HEK293 (cell line): ENCODE results near the gene CFAP58.

ENCODE experiments used
- CTCF ChIA-PET: fragments of 350-600 bp; formaldehyde crosslinking; extraction: SDS; loops from one replicate; lab custom pipeline; 2021; ENCODE audit warnings: antibody characterized with exemption; lab: Yijun Ruan, JAX
- POLR2A ChIA-PET: fragments of 300-600 bp; formaldehyde crosslinking; extraction: SDS; loops from one replicate; lab custom pipeline; 2020; ENCODE audit warnings: antibody characterized with exemption, inconsistent platforms; lab: Yijun Ruan, JAX
- H3K27ac ChIP-seq: fragments of 200-500 bp; sonication (Bioruptor generic); 2 replicates; pipeline ENCODE4 v1.5.1; 2014; ENCODE audit warnings: low read depth, low read length, control low read depth, inconsistent platforms; ENCODE audit errors: extremely low read depth
- H3K36me3 ChIP-seq, 2 experiments: fragments of 200-500 bp in 1 of 2; sonication (Bioruptor generic) in 1 of 2; 1 replicate in 1 of 2; 2 replicates in 1 of 2; pipeline ENCODE4 v1.5.1; 2014 to 2017; ENCODE audit warnings: inconsistent platforms in 2 of 2, low read length in 2 of 2; ENCODE audit not compliant: control insufficient read depth in 2 of 2, insufficient read depth in 1 of 2
- H3K4me1 ChIP-seq: fragments of 200-500 bp; sonication (Bioruptor generic); 2 replicates; pipeline ENCODE4 v1.5.1; 2014; ENCODE audit warnings: mild to moderate bottlenecking, low read length, inconsistent platforms; ENCODE audit not compliant: control insufficient read depth, insufficient read depth
- H3K4me3 ChIP-seq: 2 replicates; pipeline ENCODE4 v1.5.1; 2011; ENCODE audit warnings: low read depth, mild to moderate bottlenecking, control low read depth, low read length, moderate library complexity
- H3K9me3 ChIP-seq: fragments of 200-500 bp; sonication (Bioruptor generic); 2 replicates; pipeline ENCODE4 v1.5.1; 2014; ENCODE audit warnings: low read depth, low read length, inconsistent platforms; ENCODE audit not compliant: control insufficient read depth, insufficient read depth
- ATF2 ChIP-seq: fragments of 450-650 bp; formaldehyde crosslinking; IDR thresholded peaks from 2 replicates; pipeline ENCODE4 v1.5.1; 2016; ENCODE audit warnings: missing biosample characterization, missing genetic modification characterization, low read depth
- CTCF ChIP-seq: fragments of 450-650 bp; formaldehyde crosslinking; IDR thresholded peaks from 2 replicates; pipeline ENCODE4 v1.5.1; 2016; ENCODE audit warnings: missing biosample characterization, missing genetic modification characterization
- GLIS2 ChIP-seq: fragments of 450-650 bp; formaldehyde crosslinking; IDR thresholded peaks from 2 replicates; pipeline ENCODE4 v1.5.1; 2016; ENCODE audit warnings: missing biosample characterization, missing genetic modification characterization
- HOXA7 ChIP-seq: sonication (generic); formaldehyde crosslinking; IDR thresholded peaks from 2 replicates; pipeline ENCODE4 v1.8.1; 2022; ENCODE audit warnings: missing genetic modification reagents, borderline replicate concordance
- OVOL3 ChIP-seq: fragments of 450-650 bp; formaldehyde crosslinking; IDR thresholded peaks from 2 replicates; pipeline ENCODE4 v1.5.1; 2016; ENCODE audit warnings: missing biosample characterization, missing genetic modification characterization
- SALL2 ChIP-seq: fragments of 450-650 bp; formaldehyde crosslinking; IDR thresholded peaks from 2 replicates; pipeline ENCODE4 v1.5.0; 2017; ENCODE audit warnings: missing biosample characterization, mild to moderate bottlenecking, missing genetic modification characterization, borderline replicate concordance
- SCRT1 ChIP-seq: fragments of 450-650 bp; formaldehyde crosslinking; IDR thresholded peaks from 2 replicates; pipeline ENCODE4 v1.5.1; 2016; ENCODE audit warnings: missing biosample characterization, missing genetic modification characterization, borderline replicate concordance
- SP7 ChIP-seq: fragments of 450-650 bp; formaldehyde crosslinking; IDR thresholded peaks from 2 replicates; pipeline ENCODE4 v1.5.1; 2016; ENCODE audit warnings: missing biosample characterization, missing genetic modification characterization
- ZNF133 ChIP-seq: fragments of 450-650 bp; formaldehyde crosslinking; IDR thresholded peaks from 2 replicates; pipeline ENCODE4 v1.5.1; 2016; ENCODE audit warnings: missing biosample characterization, missing genetic modification characterization
- ZNF211 ChIP-seq: fragments of 450-650 bp; formaldehyde crosslinking; IDR thresholded peaks from 2 replicates; pipeline ENCODE4 v1.5.1; 2016; ENCODE audit warnings: low read depth, missing biosample characterization, missing genetic modification characterization
- ZNF23 ChIP-seq: fragments of 450-650 bp; formaldehyde crosslinking; IDR thresholded peaks from 2 replicates; pipeline ENCODE4 v1.5.1; 2016; ENCODE audit warnings: missing biosample characterization, missing genetic modification characterization, borderline replicate concordance
- ZNF354C ChIP-seq: fragments of 450-650 bp; formaldehyde crosslinking; IDR thresholded peaks from 2 replicates; pipeline ENCODE4 v1.5.1; 2016; ENCODE audit warnings: missing biosample characterization, missing genetic modification characterization, low read depth, borderline replicate concordance
- ZNF514 ChIP-seq: fragments of 450-650 bp; formaldehyde crosslinking; IDR thresholded peaks from 2 replicates; pipeline ENCODE4 v1.5.1; 2016; ENCODE audit warnings: missing biosample characterization, missing genetic modification characterization
- ZNF571 ChIP-seq: fragments of 450-650 bp; formaldehyde crosslinking; IDR thresholded peaks from 2 replicates; pipeline ENCODE4 v1.5.0; 2017; ENCODE audit warnings: missing biosample characterization, missing genetic modification characterization
- ZNF580 ChIP-seq: fragments of 450-650 bp; formaldehyde crosslinking; IDR thresholded peaks from 2 replicates; pipeline ENCODE4 v1.5.1; 2016; ENCODE audit warnings: missing biosample characterization, missing genetic modification characterization
- ZNF792 ChIP-seq: fragments of 450-650 bp; formaldehyde crosslinking; IDR thresholded peaks from 2 replicates; pipeline ENCODE4 v1.5.1; 2016; ENCODE audit warnings: missing biosample characterization, missing genetic modification characterization
- TF ChIP-seq, protein P1 (sequence below): fragments of 450-650 bp; formaldehyde crosslinking; IDR thresholded peaks from 2 replicates; pipeline ENCODE4 v1.5.1; 2016; ENCODE audit warnings: missing biosample characterization, missing genetic modification characterization
- TF ChIP-seq, protein P2 (sequence below): fragments of 450-650 bp; formaldehyde crosslinking; IDR thresholded peaks from 2 replicates; pipeline ENCODE4 v1.5.1; 2016; ENCODE audit warnings: missing biosample characterization, missing genetic modification characterization
- TF ChIP-seq, protein P3 (sequence below): fragments of 450-650 bp; formaldehyde crosslinking; IDR thresholded peaks from 2 replicates; pipeline ENCODE4 v1.5.1; 2016; ENCODE audit warnings: missing biosample characterization, missing genetic modification characterization
- TF ChIP-seq, protein P4 (sequence below): fragments of 450-650 bp; IDR thresholded peaks from 2 replicates; pipeline ENCODE4 v1.5.1; 2018; ENCODE audit warnings: missing biosample characterization, mild to moderate bottlenecking, missing genetic modification characterization

The CFAP58 gene

DNA sequence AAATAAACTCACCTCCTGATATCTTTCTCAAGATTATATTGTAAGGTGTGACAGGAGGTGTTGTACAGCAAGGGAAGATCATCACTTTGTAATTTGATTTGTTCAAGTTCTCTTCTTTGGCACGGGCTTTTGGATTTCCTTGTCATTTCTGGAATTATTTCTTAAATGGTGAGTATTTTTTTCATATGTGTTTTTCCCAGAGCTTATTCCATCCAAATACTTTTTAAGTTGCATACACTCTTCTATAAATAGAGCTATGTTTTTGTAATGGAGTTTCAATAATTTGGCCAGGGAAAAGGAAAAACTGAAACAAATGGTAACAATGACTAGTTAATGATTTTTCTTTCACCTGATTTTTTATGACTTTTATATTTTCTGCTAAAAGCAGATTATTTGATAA lies 92.5 kb downstream of the CFAP58 start (continued):
- TF ChIP-seq, protein P1, sequence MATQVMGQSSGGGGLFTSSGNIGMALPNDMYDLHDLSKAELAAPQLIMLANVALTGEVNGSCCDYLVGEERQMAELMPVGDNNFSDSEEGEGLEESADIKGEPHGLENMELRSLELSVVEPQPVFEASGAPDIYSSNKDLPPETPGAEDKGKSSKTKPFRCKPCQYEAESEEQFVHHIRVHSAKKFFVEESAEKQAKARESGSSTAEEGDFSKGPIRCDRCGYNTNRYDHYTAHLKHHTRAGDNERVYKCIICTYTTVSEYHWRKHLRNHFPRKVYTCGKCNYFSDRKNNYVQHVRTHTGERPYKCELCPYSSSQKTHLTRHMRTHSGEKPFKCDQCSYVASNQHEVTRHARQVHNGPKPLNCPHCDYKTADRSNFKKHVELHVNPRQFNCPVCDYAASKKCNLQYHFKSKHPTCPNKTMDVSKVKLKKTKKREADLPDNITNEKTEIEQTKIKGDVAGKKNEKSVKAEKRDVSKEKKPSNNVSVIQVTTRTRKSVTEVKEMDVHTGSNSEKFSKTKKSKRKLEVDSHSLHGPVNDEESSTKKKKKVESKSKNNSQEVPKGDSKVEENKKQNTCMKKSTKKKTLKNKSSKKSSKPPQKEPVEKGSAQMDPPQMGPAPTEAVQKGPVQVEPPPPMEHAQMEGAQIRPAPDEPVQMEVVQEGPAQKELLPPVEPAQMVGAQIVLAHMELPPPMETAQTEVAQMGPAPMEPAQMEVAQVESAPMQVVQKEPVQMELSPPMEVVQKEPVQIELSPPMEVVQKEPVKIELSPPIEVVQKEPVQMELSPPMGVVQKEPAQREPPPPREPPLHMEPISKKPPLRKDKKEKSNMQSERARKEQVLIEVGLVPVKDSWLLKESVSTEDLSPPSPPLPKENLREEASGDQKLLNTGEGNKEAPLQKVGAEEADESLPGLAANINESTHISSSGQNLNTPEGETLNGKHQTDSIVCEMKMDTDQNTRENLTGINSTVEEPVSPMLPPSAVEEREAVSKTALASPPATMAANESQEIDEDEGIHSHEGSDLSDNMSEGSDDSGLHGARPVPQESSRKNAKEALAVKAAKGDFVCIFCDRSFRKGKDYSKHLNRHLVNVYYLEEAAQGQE (tag by site-specific recombination), result no peak
- TF ChIP-seq ZNF514 (tag by site-specific recombination) (no peak), SCRT1 (tag by site-specific recombination) (no peak), GLIS2 (tag by site-specific recombination) (no peak), ZNF211 (tag by site-specific recombination) (no peak), OVOL3 (tag by site-specific recombination) (no peak)
- TF ChIP-seq, all 188 proteins: peak for 0

- Histone ChIP-seq H3K4me3 (no peak overlapping the region), H3K27ac (no peak overlapping the region), H3K9me3 (no peaks in the 10 kb centered on the region), H3K36me3 (no peaks in the 10 kb centered on the region), H3K4me1 (no peaks in the 10 kb centered on the region)
- CTCF ChIA-PET, result interaction anchor here (0.6 to 1.0 kb wide), 3 partner anchors 32 to 111 kb away, joined by 3 to 4 read pairs (median 4); no protein-coding TSS in a partner anchor
- POLR2A ChIA-PET, result no interaction called here
- TF ChIP-seq ZNF133 (tag by site-specific recombination) (no peak), ZNF23 (tag by site-specific recombination) (no peak), ZNF571 (tag by site-specific recombination) (no peak), ATF2 (tag by site-specific recombination) (no peak), CTCF (tag by site-specific recombination) (no peak), HOXA7 (no peak), SALL2 (tag by site-specific recombination) (no peak), ZNF792 (no peak), SP7 (no peak), ZNF354C (tag by site-specific recombination) (no peak), ZNF580 (no peak)
- TF ChIP-seq, protein P1 (tag by site-specific recombination), result no peak
- TF ChIP-seq, protein P2, sequence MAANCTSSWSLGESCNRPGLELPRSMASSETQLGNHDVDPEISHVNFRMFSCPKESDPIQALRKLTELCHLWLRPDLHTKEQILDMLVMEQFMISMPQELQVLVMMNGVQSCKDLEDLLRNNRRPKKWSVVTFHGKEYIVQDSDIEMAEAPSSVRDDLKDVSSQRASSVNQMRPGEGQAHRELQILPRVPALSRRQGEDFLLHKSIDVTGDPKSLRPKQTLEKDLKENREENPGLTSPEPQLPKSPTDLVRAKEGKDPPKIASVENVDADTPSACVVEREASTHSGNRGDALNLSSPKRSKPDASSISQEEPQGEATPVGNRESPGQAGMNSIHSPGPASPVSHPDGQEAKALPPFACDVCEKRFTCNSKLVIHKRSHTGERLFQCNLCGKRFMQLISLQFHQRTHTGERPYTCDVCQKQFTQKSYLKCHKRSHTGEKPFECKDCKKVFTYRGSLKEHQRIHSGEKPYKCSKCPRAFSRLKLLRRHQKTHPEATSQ (tag by site-specific recombination), result no peak
- TF ChIP-seq, protein P3, sequence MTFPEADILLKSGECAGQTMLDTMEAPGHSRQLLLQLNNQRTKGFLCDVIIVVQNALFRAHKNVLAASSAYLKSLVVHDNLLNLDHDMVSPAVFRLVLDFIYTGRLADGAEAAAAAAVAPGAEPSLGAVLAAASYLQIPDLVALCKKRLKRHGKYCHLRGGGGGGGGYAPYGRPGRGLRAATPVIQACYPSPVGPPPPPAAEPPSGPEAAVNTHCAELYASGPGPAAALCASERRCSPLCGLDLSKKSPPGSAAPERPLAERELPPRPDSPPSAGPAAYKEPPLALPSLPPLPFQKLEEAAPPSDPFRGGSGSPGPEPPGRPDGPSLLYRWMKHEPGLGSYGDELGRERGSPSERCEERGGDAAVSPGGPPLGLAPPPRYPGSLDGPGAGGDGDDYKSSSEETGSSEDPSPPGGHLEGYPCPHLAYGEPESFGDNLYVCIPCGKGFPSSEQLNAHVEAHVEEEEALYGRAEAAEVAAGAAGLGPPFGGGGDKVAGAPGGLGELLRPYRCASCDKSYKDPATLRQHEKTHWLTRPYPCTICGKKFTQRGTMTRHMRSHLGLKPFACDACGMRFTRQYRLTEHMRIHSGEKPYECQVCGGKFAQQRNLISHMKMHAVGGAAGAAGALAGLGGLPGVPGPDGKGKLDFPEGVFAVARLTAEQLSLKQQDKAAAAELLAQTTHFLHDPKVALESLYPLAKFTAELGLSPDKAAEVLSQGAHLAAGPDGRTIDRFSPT (tag by site-specific recombination), result no peak
- TF ChIP-seq, protein P4, sequence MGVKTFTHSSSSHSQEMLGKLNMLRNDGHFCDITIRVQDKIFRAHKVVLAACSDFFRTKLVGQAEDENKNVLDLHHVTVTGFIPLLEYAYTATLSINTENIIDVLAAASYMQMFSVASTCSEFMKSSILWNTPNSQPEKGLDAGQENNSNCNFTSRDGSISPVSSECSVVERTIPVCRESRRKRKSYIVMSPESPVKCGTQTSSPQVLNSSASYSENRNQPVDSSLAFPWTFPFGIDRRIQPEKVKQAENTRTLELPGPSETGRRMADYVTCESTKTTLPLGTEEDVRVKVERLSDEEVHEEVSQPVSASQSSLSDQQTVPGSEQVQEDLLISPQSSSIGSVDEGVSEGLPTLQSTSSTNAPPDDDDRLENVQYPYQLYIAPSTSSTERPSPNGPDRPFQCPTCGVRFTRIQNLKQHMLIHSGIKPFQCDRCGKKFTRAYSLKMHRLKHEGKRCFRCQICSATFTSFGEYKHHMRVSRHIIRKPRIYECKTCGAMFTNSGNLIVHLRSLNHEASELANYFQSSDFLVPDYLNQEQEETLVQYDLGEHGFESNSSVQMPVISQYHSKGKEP (tag by site-specific recombination), result no peak
- TF ChIP-seq, all 188 proteins: peak for 0
Observed at GRCh38 chr10:104447331-104447730, 93.7 kb downstream of the CFAP58 start.
